Upper lobe of left lung (tissue), 6 donors: ENCODE measurements around the gene FAM234A. TPM values are rescaled to one million over a fixed set of nuclear protein-coding genes. Genes with fewer than 3 reads are reported as not detected.

Source experiments
- ATAC-seq, 2 donors: fragments of 200-7000 bp; cut with Tn5 transposase; one replicate each; pipeline ENCODE4 v1.9.1; 2022; ENCODE audit warnings: mild to moderate bottlenecking in 2 of 2, moderate library complexity in 2 of 2; ENCODE audit not compliant: low FRiP score in 2 of 2
- DNase-seq, 2 donors: peaks; one replicate each; pipeline ENCODE4 v3.0.0-alpha.2; 2019 to 2020
- H3K27ac ChIP-seq, 4 donors: fragments of 200-600 bp; sonication (generic); one replicate each; pipeline ENCODE4 v1.5.1; 2016 to 2019
- H3K27me3 ChIP-seq, 4 donors: fragments of 200-600 bp; sonication (generic); one replicate each; pipeline ENCODE4 v1.5.1; 2017 to 2019
- H3K36me3 ChIP-seq, 4 donors: fragments of 200-600 bp; sonication (generic); one replicate each; pipeline ENCODE4 v1.5.1; 2016 to 2019
- H3K4me1 ChIP-seq, 4 donors: fragments of 200-600 bp; sonication (generic); one replicate each; pipeline ENCODE4 v1.5.1; 2018 to 2019
- H3K4me3 ChIP-seq, 4 donors: fragments of 200-600 bp; sonication (generic); one replicate each; pipeline ENCODE4 v1.5.1; 2017 to 2019; ENCODE audit warnings: mild to moderate bottlenecking in 2 of 4, moderate library complexity in 1 of 4
- H3K9me3 ChIP-seq, 4 donors: fragments of 200-600 bp; sonication (generic); one replicate each; pipeline ENCODE4 v1.5.1; 2018 to 2019
- CTCF ChIP-seq, 6 experiments: fragments of 450-650 bp in 4 of 6; fragments of 200-600 bp in 2 of 6; sonication (generic) in 2 of 6; IDR thresholded peaks; one replicate each; pipeline ENCODE4 v1.5.1; 2016 to 2019; ENCODE audit warnings: antibody characterized with exemption in 6 of 6
- EP300 ChIP-seq, 4 donors: sonication (generic); formaldehyde crosslinking; IDR thresholded peaks; one replicate each; pipeline ENCODE4 v1.5.1; 2017; ENCODE audit warnings: antibody characterized with exemption in 4 of 4, control low read depth in 2 of 4
- POLR2A ChIP-seq, 4 donors: fragments of 450-650 bp; IDR thresholded peaks; one replicate each; pipeline ENCODE4 v1.5.1; 2016 to 2017; ENCODE audit warnings: antibody characterized with exemption in 4 of 4, mild to moderate bottlenecking in 2 of 4
- POLR2AphosphoS5 ChIP-seq, 2 donors: sonication (generic); formaldehyde crosslinking; IDR thresholded peaks; one replicate each; pipeline ENCODE4 v1.5.1; 2017; ENCODE audit warnings: antibody characterized with exemption in 2 of 2
- WGBS, 2 donors: methylation state at CpG; one replicate each; pipeline ENCODE4 v1.1.5; 2017 to 2018; 5-methylcytosine and 5-hydroxymethylcytosine counted together
- total RNA-seq, 6 donors: library from RNA; depleted of rRNA in 4 of 6; stranded (reverse); fragments of >200 nt in 4 of 6; gene quantifications; one replicate each; pipeline versions ENCODE4 v1.1.0 to v1.2.1, GENCODE V29; 2016 to 2021
- donor health status: DM: no; HTN: no; CAD: no; lungs with moderate emphysema.
- donor health status: DM: no; HTN: yes; CAD: no; lungs with severe emphysema.

Gene FAM234A
- total RNA-seq, 6 donors from 2014 or later: 55.4 to 92.7 (median 66.0) TPM

- peak in 1 of 2 donors; percentile 34 for ATAC-seq
- no peak overlapping the region for H3K27ac ChIP-seq
- no peak overlapping the region for H3K4me3 ChIP-seq
- TF ChIP-seq CTCF (IDR thresholded peaks at IDR 0.05): no peak
- TF ChIP-seq EP300 (IDR thresholded peaks at IDR 0.05): no peak
- TF ChIP-seq POLR2AphosphoS5 (IDR thresholded peaks at IDR 0.05): no peak
- no peaks in the 10 kb centered on the region for H3K4me1 ChIP-seq
- H3K27me3 ChIP-seq: no peaks in the 10 kb centered on the region
- DNase-seq: no peak
- peaks cover 40 to 66% (median 64%) of the 10 kb centered on the region in 4 donors for H3K36me3 ChIP-seq
- 81 to 96% methylated on average over 4 to 8 of the region's 8 CpGs for WGBS, 2 donors
- H3K9me3 ChIP-seq: no peaks in the 10 kb centered on the region
Measured at GRCh38 chr16:188674-189073, 45.9 kb upstream of the FAM234A start.

- no peaks in the 10 kb centered on the region for H3K4me1 ChIP-seq
- H3K9me3 ChIP-seq: no peaks in the 10 kb centered on the region
- no peak for TF ChIP-seq EP300 (IDR thresholded peaks at IDR 0.05)
- TF ChIP-seq POLR2A (IDR thresholded peaks at IDR 0.05): no peak
- TF ChIP-seq CTCF (IDR thresholded peaks at IDR 0.05): no peak
- TF ChIP-seq POLR2AphosphoS5 (IDR thresholded peaks at IDR 0.05): no peak
- H3K36me3 ChIP-seq: peaks cover 41 to 76% (median 74%) of the 10 kb centered on the region in 4 donors
- H3K27ac ChIP-seq: no peak overlapping the region
- WGBS, 2 donors: 95 to 96% methylated on average over 24 to 34 of the region's 34 CpGs
- ATAC-seq: peak; percentile 12 to 44
- DNase-seq: peak in 1 of 2 donors; percentile 81
- no peaks in the 10 kb centered on the region for H3K27me3 ChIP-seq
- H3K4me3 ChIP-seq: no peak overlapping the region
Measured at GRCh38 chr16:189604-190186, 44.9 kb upstream of the FAM234A start.

DNA sequence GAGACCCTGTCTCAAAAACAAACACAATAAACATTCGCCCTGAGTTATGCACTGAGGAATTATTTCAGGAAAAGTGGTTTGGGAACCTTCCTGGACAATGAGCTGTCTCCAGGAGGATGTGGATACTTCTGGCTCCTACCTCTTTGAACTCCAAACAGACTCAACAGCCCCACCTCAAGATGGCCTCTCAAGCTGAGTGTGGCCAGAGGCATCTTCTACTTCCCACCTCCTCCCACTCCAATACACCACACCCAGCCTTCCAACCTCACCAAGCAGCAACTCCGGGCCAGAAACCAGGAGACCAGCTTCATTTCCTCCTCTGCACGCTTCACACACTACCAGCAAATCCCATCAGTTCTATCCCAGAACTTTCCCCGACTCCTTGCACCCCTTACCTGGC lies 42.8 kb upstream of the FAM234A start:
- H3K9me3 ChIP-seq: no peaks in the 10 kb centered on the region
- no peaks in the 10 kb centered on the region for H3K27me3 ChIP-seq
- ATAC-seq (no peak), DNase-seq (no peak)
- TF ChIP-seq POLR2A (IDR thresholded peaks at IDR 0.05) (no peak), POLR2AphosphoS5 (IDR thresholded peaks at IDR 0.05) (no peak), EP300 (IDR thresholded peaks at IDR 0.05) (no peak), CTCF (IDR thresholded peaks at IDR 0.05) (no peak)
- H3K4me1 ChIP-seq: no peaks in the 10 kb centered on the region
- H3K4me3 ChIP-seq: no peak overlapping the region
- no peak overlapping the region for H3K27ac ChIP-seq
- H3K36me3 ChIP-seq: peaks cover 47 to 98% (median 95%) of the 10 kb centered on the region in 4 donors
- 92% methylated on average over 4 of the region's 4 CpGs for WGBS, 2 donors

GRCh38 chr16:192686-193085 lies 41.9 kb upstream of the FAM234A start:
- Histone ChIP-seq H3K4me1 (no peaks in the 10 kb centered on the region), H3K9me3 (no peaks in the 10 kb centered on the region), H3K27me3 (no peaks in the 10 kb centered on the region), H3K4me3 (no peak overlapping the region), H3K27ac (no peak overlapping the region), H3K36me3 (peaks cover 47 to 100% (median 97%) of the 10 kb centered on the region in 4 donors)
- ATAC-seq (no peak), DNase-seq (no peak)
- 93 to 94% methylated on average over 11 of the region's 11 CpGs for WGBS, 2 donors
- TF ChIP-seq EP300 (IDR thresholded peaks at IDR 0.05) (no peak), POLR2A (IDR thresholded peaks at IDR 0.05) (no peak), POLR2AphosphoS5 (IDR thresholded peaks at IDR 0.05) (no peak), CTCF (IDR thresholded peaks at IDR 0.05) (no peak)

DNA sequence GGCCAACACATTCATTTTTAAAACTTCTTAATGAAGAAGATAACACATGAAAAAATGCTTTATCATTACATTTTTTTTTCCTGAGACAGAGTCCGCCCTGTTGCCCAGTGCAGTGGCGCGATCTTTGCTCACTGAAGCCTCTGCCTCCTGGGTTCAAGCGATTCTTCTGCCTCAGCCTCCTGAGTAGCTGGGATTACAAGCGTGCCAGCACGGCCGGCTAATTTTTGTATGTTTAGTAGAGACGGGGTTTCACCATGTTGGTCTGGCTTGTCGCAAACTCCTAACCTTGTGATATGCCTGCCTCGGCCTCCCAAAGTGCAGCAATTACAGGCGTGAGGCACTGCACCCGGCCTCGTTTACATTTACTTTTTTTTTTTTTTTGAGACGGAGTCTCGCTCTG lies 41.2 kb upstream of the FAM234A start:
- no peaks in the 10 kb centered on the region for H3K9me3 ChIP-seq
- no peak overlapping the region for H3K4me3 ChIP-seq
- ATAC-seq (no peak), DNase-seq (no peak)
- no peak for TF ChIP-seq POLR2A (IDR thresholded peaks at IDR 0.05)
- no peak for TF ChIP-seq EP300 (IDR thresholded peaks at IDR 0.05)
- H3K27me3 ChIP-seq: no peaks in the 10 kb centered on the region
- peaks cover 43 to 100% (median 99%) of the 10 kb centered on the region in 4 donors for H3K36me3 ChIP-seq
- H3K4me1 ChIP-seq: no peaks in the 10 kb centered on the region
- WGBS, 2 donors: 90 to 93% methylated on average over 15 of the region's 15 CpGs
- H3K27ac ChIP-seq: no peak overlapping the region
